ENCODE results near the gene IDE. TPM values are rescaled to one million over a fixed set of nuclear protein-coding genes. Genes with fewer than 3 reads are reported as not detected.
"Not testable (repeated sequence)": the region's sequence is repeated elsewhere in the genome, so short reads cannot be mapped to it uniquely, and the experiment has no call there.

The IDE gene
- total and polyA plus RNA-seq, 8 donors, result 6.9 to 62.4 (median 18.1) TPM

DNA sequence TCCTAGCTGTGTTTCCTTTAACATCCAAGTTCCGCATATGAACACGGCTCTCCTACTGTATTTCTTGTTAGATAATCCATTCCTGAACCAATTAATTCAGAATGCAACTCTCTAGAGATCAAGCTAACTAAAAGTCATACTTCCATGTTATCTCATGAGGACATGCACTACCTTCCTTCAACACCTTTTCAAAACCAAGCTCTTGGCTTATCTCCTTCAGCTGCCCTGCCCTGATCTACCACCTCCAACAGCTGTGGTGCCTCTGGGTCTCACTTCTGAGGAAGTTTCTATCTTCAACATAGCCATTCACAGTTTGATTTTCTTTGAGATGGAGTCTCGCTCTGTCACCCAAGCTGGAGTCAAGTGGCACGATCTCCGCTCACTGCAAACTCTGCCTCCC, 109.5 kb downstream of the IDE start:
- Histone ChIP-seq H3K9me3 (no peaks in the 10 kb centered on the region), H3K4me1 (no peaks in the 10 kb centered on the region), H3K36me3 (peaks cover 42 to 100% (median 99%) of the 10 kb centered on the region in 4 donors), H3K27ac (no peak overlapping the region), H3K4me3 (no peak overlapping the region), H3K27me3 (no peaks in the 10 kb centered on the region)
- WGBS, 5 donors, result 76 to 88% (median 81%) methylated on average over 5 of the region's 5 CpGs
- no peak for DNase-seq
- TF ChIP-seq CTCF (IDR thresholded peaks at IDR 0.05) (no peak), POLR2AphosphoS5 (IDR thresholded peaks at IDR 0.05) (no peak), POLR2A (IDR thresholded peaks at IDR 0.05) (no peak), EP300 (IDR thresholded peaks at IDR 0.05) (no peak)
- intact Hi-C loops (cut with DNase I; ENCODE audit: low total_unique reads), result no loop called here

GRCh38 chr10:92463582-92463981, 110.3 kb downstream of the IDE start:
- intact Hi-C loops (cut with DNase I; ENCODE audit: low total_unique reads), result no loop called here
- no peak for DNase-seq
- no peaks in the 10 kb centered on the region for H3K4me1 ChIP-seq
- no peak overlapping the region for H3K4me3 ChIP-seq
- 92 to 99% (median 97%) methylated on average over 5 of the region's 5 CpGs for WGBS, 5 donors
- no peaks in the 10 kb centered on the region for H3K9me3 ChIP-seq
- no peaks in the 10 kb centered on the region for H3K27me3 ChIP-seq
- TF ChIP-seq EP300 (IDR thresholded peaks at IDR 0.05) (no peak), POLR2A (IDR thresholded peaks at IDR 0.05) (no peak), POLR2AphosphoS5 (IDR thresholded peaks at IDR 0.05) (no peak), CTCF (IDR thresholded peaks at IDR 0.05) (no peak)
- H3K27ac ChIP-seq, result no peak overlapping the region
- peaks cover 37 to 100% (median 99%) of the 10 kb centered on the region in 4 donors for H3K36me3 ChIP-seq

DNA sequence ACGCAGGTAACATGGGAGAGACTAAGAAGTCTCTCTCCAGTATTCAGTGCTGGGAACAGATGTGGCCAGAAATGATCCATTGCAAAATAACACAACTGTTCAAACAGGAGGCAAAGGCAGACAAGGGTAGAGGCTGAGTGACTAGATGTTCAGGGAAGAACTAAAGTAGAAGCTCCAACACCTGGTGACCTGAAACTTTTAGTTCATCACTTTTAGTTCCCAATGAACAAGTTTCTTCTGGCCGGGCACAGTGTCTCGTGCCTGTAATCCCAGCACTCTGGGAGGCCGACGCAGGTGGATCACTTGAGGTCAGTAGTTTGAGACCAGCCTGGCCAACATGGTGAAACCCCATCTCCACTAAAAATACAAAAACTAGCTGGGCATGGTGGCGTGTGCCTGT, 118.9 kb downstream of the IDE start:
- intact Hi-C loops (cut with DNase I; ENCODE audit: low total_unique reads); DNase-seq; H3K9me3 ChIP-seq; H3K4me1 ChIP-seq; H3K27ac ChIP-seq; H3K4me3 ChIP-seq; H3K27me3 ChIP-seq: not testable (repeated sequence)
- peaks cover 10 to 93% (median 92%) of the 10 kb centered on the region in 4 donors for H3K36me3 ChIP-seq
- 91 to 97% (median 96%) methylated on average over 6 of the region's 6 CpGs for WGBS, 5 donors

DNA sequence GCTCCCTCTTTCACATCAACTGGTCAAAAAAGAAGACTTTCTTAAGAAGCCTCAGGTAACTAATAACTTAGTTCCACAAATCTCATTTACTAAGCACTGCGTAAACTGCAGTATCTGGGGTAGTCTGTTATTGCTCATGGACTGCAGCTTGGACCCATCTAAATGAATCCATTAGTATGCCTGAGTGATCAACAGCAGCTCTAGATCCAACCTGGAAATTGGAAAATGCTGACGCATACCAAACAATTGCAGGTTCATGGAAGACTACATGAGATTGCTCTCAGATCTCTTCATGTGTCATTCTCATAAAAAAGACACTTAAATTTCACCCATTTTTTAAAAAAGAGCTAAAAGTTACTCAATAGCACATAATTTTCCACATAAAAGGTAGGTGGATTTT, 121.6 kb downstream of the IDE start:
- 94 to 100% (median 97%) methylated on average over 2 of the region's 2 CpGs for WGBS, 5 donors
- TF ChIP-seq CTCF (IDR thresholded peaks at IDR 0.05), result no peak
- no peak for TF ChIP-seq POLR2A (IDR thresholded peaks at IDR 0.05)
- intact Hi-C loops (cut with DNase I; ENCODE audit: low total_unique reads), result no loop called here
- H3K27ac ChIP-seq, result no peak overlapping the region
- H3K36me3 ChIP-seq, result peaks cover 9 to 87% (median 78%) of the 10 kb centered on the region in 4 donors
- no peak overlapping the region for H3K4me3 ChIP-seq
- H3K27me3 ChIP-seq, result no peaks in the 10 kb centered on the region
- peak in 1 of 2 donors; percentile 12 for DNase-seq
- no peaks in the 10 kb centered on the region for H3K4me1 ChIP-seq
- no peaks in the 10 kb centered on the region for H3K9me3 ChIP-seq

DNA sequence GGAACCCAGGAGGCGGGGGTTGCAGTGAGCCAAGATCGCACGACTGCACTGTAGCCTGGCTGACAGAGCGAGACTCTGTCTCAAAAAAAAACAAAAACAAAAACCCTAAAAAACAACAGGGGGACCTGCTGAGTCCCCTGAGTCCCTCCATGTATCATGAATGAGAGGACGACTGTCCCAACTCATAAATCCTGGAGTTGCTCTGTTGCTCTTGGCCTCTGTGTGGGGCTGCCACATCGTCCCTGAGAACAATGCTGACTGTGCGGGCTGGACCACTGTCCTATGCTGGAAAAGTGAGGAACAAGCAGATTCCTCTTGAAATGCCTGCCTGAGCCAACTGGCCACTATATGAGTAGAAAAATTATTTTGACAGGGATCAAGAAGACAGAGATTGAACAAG, 122.5 kb downstream of the IDE start:
- Histone ChIP-seq H3K27me3 (no peaks in the 10 kb centered on the region), H3K36me3 (peaks cover 9 to 79% (median 71%) of the 10 kb centered on the region in 4 donors), H3K27ac (no peak overlapping the region), H3K9me3 (no peaks in the 10 kb centered on the region), H3K4me3 (no peak overlapping the region), H3K4me1 (no peaks in the 10 kb centered on the region)
- TF ChIP-seq EP300 (IDR thresholded peaks at IDR 0.05) (no peak), POLR2A (IDR thresholded peaks at IDR 0.05) (no peak), CTCF (IDR thresholded peaks at IDR 0.05) (no peak), POLR2AphosphoS5 (IDR thresholded peaks at IDR 0.05) (no peak)
- 92 to 99% (median 96%) methylated on average over 7 of the region's 7 CpGs for WGBS, 5 donors
- intact Hi-C loops (cut with DNase I; ENCODE audit: low total_unique reads), result no loop called here
- no peak for DNase-seq
